Glomerular visceral epithelial cell (primary cell): ENCODE measurements around the gene GRK5.
"Not testable (repeated sequence)": the region's sequence is repeated elsewhere in the genome, so short reads cannot be mapped to it uniquely, and the experiment has no call there.

Source experiments
- DNase-seq: peaks from one replicate; pipeline ENCODE4 v3.0.0-alpha.2; 2016; ENCODE audit errors: extremely low spot score

The GRK5 gene

GRCh38 chr10:119421891-119422681 is 214.7 kb downstream of the GRK5 start:
- DNase-seq = no peak

GRCh38 chr10:119422682-119423509 is 215.5 kb downstream of the GRK5 start:
- DNase-seq = no peak

GRCh38 chr10:119423510-119424257 is 216.3 kb downstream of the GRK5 start:
- DNase-seq = no peak

- DNase-seq = no peak
These were observed 217.0 kb downstream of the GRK5 start for GRCh38 chr10:119424258-119424975.

GRCh38 chr10:119425102-119425880 is 217.9 kb downstream of the GRK5 start:
- no peak for DNase-seq

- DNase-seq = no peak
These were observed 218.5 kb downstream of the GRK5 start for GRCh38 chr10:119425881-119426170.

GRCh38 chr10:119426699-119427098 is 219.3 kb downstream of the GRK5 start:
- no peak for DNase-seq

- no peak for DNase-seq
These were observed 220.0 kb downstream of the GRK5 start for GRCh38 chr10:119427263-119427864.

- DNase-seq = peak; percentile 87
These were observed 221.4 kb downstream of the GRK5 start for GRCh38 chr10:119428789-119429188.

- DNase-seq = no peak
These were observed 222.4 kb downstream of the GRK5 start for GRCh38 chr10:119429771-119430170.

- DNase-seq = no peak
These were observed 223.8 kb downstream of the GRK5 start for GRCh38 chr10:119431034-119431772.

GRCh38 chr10:119431773-119432135 is 224.4 kb downstream of the GRK5 start:
- DNase-seq = no peak

- not testable (repeated sequence) for DNase-seq
These were observed 227.6 kb downstream of the GRK5 start for GRCh38 chr10:119434942-119435341.

- DNase-seq = no peak
These were observed 231.3 kb downstream of the GRK5 start for GRCh38 chr10:119438717-119439116.

GRCh38 chr10:119439922-119440321 is 232.6 kb downstream of the GRK5 start:
- DNase-seq = no peak

- peak; percentile 38 for DNase-seq
These were observed 233.9 kb downstream of the GRK5 start for GRCh38 chr10:119441151-119441821.

- DNase-seq = no peak
These were observed 234.8 kb downstream of the GRK5 start for GRCh38 chr10:119441921-119442757.

- no peak for DNase-seq
These were observed 235.3 kb downstream of the GRK5 start for GRCh38 chr10:119442758-119443060.

GRCh38 chr10:119443441-119443840 is 236.1 kb downstream of the GRK5 start:
- no peak for DNase-seq
